Left lobe of liver (tissue), 2 donors: ENCODE measurements around the gene PABPN1L. TPM values are rescaled to one million over a fixed set of nuclear protein-coding genes. Genes with fewer than 3 reads are reported as not detected.
"Not testable (repeated sequence)": the region's sequence is repeated elsewhere in the genome, so short reads cannot be mapped to it uniquely, and the experiment has no call there.

Experiments used
- ATAC-seq: fragments of 200-7000 bp; cut with Tn5 transposase; one replicate; pipeline ENCODE4 v1.9.1; 2020; ENCODE audit warnings: mild to moderate bottlenecking, moderate library complexity
- DNase-seq: peaks from one replicate; pipeline ENCODE4 v3.0.0-alpha.2; 2020; ENCODE audit warnings: low spot score
- total RNA-seq: library from RNA; stranded (reverse); gene quantifications from one replicate; pipeline ENCODE4 v1.2.1, GENCODE V29; 2021
- donor health status: DM: no; HTN: no; CAD: no; lungs with moderate emphysema.
- donor health status: DM: no; HTN: yes; CAD: no.

PABPN1L gene
- total RNA-seq, 1 donor from 2014 or later, result 0.23 TPM

GRCh38 chr16:88901718-88902337, 35.4 kb upstream of the PABPN1L start:
- no peak for ATAC-seq
- no peak for DNase-seq

GRCh38 chr16:88900662-88901052, 34.2 kb upstream of the PABPN1L start:
- no peak for DNase-seq
- ATAC-seq, result no peak

GRCh38 chr16:88899901-88900661, 33.6 kb upstream of the PABPN1L start:
- ATAC-seq (no peak), DNase-seq (no peak)

GRCh38 chr16:88897696-88898425, 31.4 kb upstream of the PABPN1L start:
- ATAC-seq, result no peak

GRCh38 chr16:88896238-88897070, 30.0 kb upstream of the PABPN1L start:
- DNase-seq (no peak), ATAC-seq (no peak)

More at GRCh38 chr16:88897696-88898425, 31.4 kb upstream of the PABPN1L start:
- DNase-seq, result no peak

GRCh38 chr16:88895335-88895734, 28.9 kb upstream of the PABPN1L start:
- ATAC-seq, result no peak
- DNase-seq, result no peak

GRCh38 chr16:88894681-88895300, 28.3 kb upstream of the PABPN1L start:
- no peak for ATAC-seq
- DNase-seq, result no peak

- ATAC-seq, DNase-seq: not testable (repeated sequence)
Observed at GRCh38 chr16:88894266-88894665, 27.8 kb upstream of the PABPN1L start.

- DNase-seq (no peak), ATAC-seq (no peak)
Observed at GRCh38 chr16:88893127-88893968, 26.9 kb upstream of the PABPN1L start.

- ATAC-seq (no peak), DNase-seq (no peak)
Observed at GRCh38 chr16:88892065-88892464, 25.6 kb upstream of the PABPN1L start.

- ATAC-seq (no peak), DNase-seq (no peak)
Observed at GRCh38 chr16:88891083-88891482, 24.6 kb upstream of the PABPN1L start.

- not testable (repeated sequence) for ATAC-seq, DNase-seq
Observed at GRCh38 chr16:88889702-88890352, 23.4 kb upstream of the PABPN1L start.

- no peak for ATAC-seq
- DNase-seq, result no peak
Observed at GRCh38 chr16:88888461-88889387, 22.3 kb upstream of the PABPN1L start.

GRCh38 chr16:88888057-88888456, 21.6 kb upstream of the PABPN1L start:
- ATAC-seq, result no peak
- no peak for DNase-seq

GRCh38 chr16:88886845-88887521, 20.5 kb upstream of the PABPN1L start:
- ATAC-seq, result no peak
- DNase-seq, result no peak

GRCh38 chr16:88886420-88886844, 20.0 kb upstream of the PABPN1L start:
- DNase-seq (no peak), ATAC-seq (no peak)

- DNase-seq (no peak), ATAC-seq (no peak)
Observed at GRCh38 chr16:88885693-88886280, 19.3 kb upstream of the PABPN1L start.
